Skeletal muscle tissue (tissue), 4 donors: ENCODE results near the gene CAMKMT. TPM values are rescaled to one million over a fixed set of nuclear protein-coding genes. Genes with fewer than 3 reads are reported as not detected.

Experiments
- H3K27ac ChIP-seq: one replicate; pipeline ENCODE4 v1.7.0; 2013; ENCODE audit warnings: mild to moderate bottlenecking, low read depth, low read length, inconsistent platforms
- H3K27me3 ChIP-seq, 3 donors: one replicate each; pipeline ENCODE4 v1.7.0; 2013; ENCODE audit warnings: low read length in 3 of 3; ENCODE audit not compliant: control insufficient read depth in 3 of 3, insufficient read depth in 3 of 3
- H3K36me3 ChIP-seq, 3 donors: one replicate each; pipeline ENCODE4 v1.7.0; 2013; ENCODE audit warnings: low read length in 3 of 3; ENCODE audit not compliant: control insufficient read depth in 3 of 3, insufficient read depth in 3 of 3
- H3K4me1 ChIP-seq, 3 donors: one replicate each; pipeline ENCODE4 v1.7.0; 2013; ENCODE audit warnings: low read length in 3 of 3, mild to moderate bottlenecking in 3 of 3; ENCODE audit not compliant: control insufficient read depth in 3 of 3, insufficient read depth in 3 of 3
- H3K4me3 ChIP-seq, 3 donors: one replicate each; pipeline ENCODE4 v1.7.0; 2013; ENCODE audit warnings: low read length in 3 of 3
- H3K9ac ChIP-seq, 3 donors: one replicate each; pipeline ENCODE4 v1.7.0; 2013; ENCODE audit warnings: low read length in 3 of 3, mild to moderate bottlenecking in 3 of 3, moderate library complexity in 2 of 3, low read depth in 1 of 3
- H3K9me3 ChIP-seq, 3 donors: one replicate each; pipeline ENCODE4 v1.7.0; 2013; ENCODE audit warnings: low read length in 3 of 3; ENCODE audit not compliant: control insufficient read depth in 3 of 3
- total RNA-seq: library from RNA; depleted of rRNA; stranded (reverse); fragments of >200 nt; gene quantifications from one replicate; pipeline ENCODE4 v1.2.3, GENCODE V29; 2014
- donor health status: Osteomylitis.

Gene CAMKMT
- total RNA-seq, 1 donor from 2014 or later = 5.2 TPM

DNA sequence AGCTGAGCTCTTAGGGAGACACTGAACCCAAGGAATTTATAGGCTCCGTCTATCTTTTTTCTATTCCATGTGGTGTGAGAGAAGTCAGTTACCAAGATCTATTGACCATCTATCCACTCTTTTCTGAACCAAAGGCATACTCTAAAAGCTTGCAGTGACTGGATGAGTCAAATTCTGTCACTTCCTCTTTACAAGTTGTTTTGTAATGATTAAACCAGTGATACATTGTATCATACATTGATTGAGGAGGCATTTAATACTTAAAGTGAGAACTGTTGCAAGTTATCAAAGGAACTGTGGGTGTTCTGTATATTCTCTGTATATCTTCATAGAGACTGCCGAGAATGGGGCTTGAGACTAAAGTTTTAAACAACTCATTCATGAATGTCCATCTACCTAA lies 188.8 kb downstream of the CAMKMT start:
- H3K9me3 ChIP-seq = no peaks in the 10 kb centered on the region
- H3K4me1 ChIP-seq = peaks cover 0 to 13% (median 3%) of the 10 kb centered on the region in 3 donors
- no peak overlapping the region for H3K9ac ChIP-seq
- H3K27me3 ChIP-seq = no peaks in the 10 kb centered on the region
- no peaks in the 10 kb centered on the region for H3K36me3 ChIP-seq
- no peak overlapping the region for H3K4me3 ChIP-seq
- no peak overlapping the region for H3K27ac ChIP-seq

GRCh38 chr2:44551497-44551896 lies 189.8 kb downstream of the CAMKMT start:
- Histone ChIP-seq H3K27me3 (no peaks in the 10 kb centered on the region), H3K9me3 (no peaks in the 10 kb centered on the region), H3K27ac (no peak overlapping the region), H3K4me3 (no peak overlapping the region), H3K4me1 (peaks cover 0 to 8% (median 1%) of the 10 kb centered on the region in 3 donors), H3K9ac (no peak overlapping the region), H3K36me3 (no peaks in the 10 kb centered on the region)

GRCh38 chr2:44553456-44553855 lies 191.7 kb downstream of the CAMKMT start:
- no peaks in the 10 kb centered on the region for H3K27me3 ChIP-seq
- H3K27ac ChIP-seq = no peak overlapping the region
- H3K9me3 ChIP-seq = no peaks in the 10 kb centered on the region
- H3K36me3 ChIP-seq = peaks cover 0 to 2% (median 0%) of the 10 kb centered on the region in 3 donors
- no peak overlapping the region for H3K9ac ChIP-seq
- peaks cover 0 to 7% (median 0%) of the 10 kb centered on the region in 3 donors for H3K4me1 ChIP-seq
- no peak overlapping the region for H3K4me3 ChIP-seq

DNA sequence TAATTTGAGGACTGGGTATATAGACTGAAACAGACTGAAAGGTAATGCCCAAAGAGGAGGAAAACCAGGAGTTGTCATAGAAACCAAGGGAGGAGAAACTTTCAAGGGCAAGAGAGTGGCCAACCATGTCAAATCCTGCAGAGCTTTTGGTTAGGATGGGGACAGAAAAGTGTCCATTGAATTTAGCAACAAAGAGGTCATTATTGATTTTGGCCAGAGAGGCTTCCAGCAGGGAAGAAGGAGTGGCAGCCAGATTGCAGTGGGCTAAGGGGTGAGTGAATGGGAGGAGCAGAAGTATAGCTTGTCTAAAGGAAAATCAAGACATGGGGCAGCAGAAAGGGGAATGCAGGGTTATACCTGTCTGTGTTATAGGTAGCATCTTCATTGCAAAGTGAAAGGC lies 194.0 kb downstream of the CAMKMT start:
- Histone ChIP-seq H3K4me1 (peaks cover 0 to 7% (median 0%) of the 10 kb centered on the region in 3 donors), H3K4me3 (no peak overlapping the region), H3K27me3 (no peaks in the 10 kb centered on the region), H3K9me3 (no peaks in the 10 kb centered on the region), H3K9ac (no peak overlapping the region), H3K36me3 (peaks cover 0 to 2% (median 0%) of the 10 kb centered on the region in 3 donors), H3K27ac (no peak overlapping the region)

GRCh38 chr2:44559108-44559507 lies 197.4 kb downstream of the CAMKMT start:
- peaks cover 0 to 2% (median 0%) of the 10 kb centered on the region in 3 donors for H3K36me3 ChIP-seq
- no peaks in the 10 kb centered on the region for H3K27me3 ChIP-seq
- H3K27ac ChIP-seq = no peak overlapping the region
- H3K9ac ChIP-seq = no peak overlapping the region
- H3K4me3 ChIP-seq = no peak overlapping the region
- no peaks in the 10 kb centered on the region for H3K4me1 ChIP-seq
- H3K9me3 ChIP-seq = no peaks in the 10 kb centered on the region

DNA sequence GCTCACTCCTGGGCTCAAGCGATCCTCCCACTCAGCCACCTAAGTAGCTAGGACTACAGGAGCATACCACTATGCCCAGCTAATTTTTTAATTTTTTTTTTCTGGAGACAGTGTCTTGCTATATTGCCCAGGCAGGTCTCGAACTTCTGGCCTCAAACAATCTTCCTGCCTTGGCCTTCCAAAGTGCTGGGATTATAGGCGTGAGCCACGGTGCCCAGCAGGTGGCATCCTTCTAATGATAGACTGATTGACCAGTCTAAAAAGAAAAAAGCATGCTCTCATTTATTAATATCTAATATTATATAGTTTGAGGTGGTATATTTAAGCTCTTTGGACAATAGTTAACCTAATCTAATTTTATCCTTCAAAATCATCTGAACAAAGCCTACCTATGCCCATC lies 198.6 kb downstream of the CAMKMT start:
- Histone ChIP-seq H3K36me3 (peaks cover 0 to 2% (median 0%) of the 10 kb centered on the region in 3 donors), H3K4me3 (no peak overlapping the region), H3K27ac (no peak overlapping the region), H3K4me1 (no peaks in the 10 kb centered on the region), H3K9me3 (no peaks in the 10 kb centered on the region), H3K9ac (no peak overlapping the region), H3K27me3 (no peaks in the 10 kb centered on the region)

DNA sequence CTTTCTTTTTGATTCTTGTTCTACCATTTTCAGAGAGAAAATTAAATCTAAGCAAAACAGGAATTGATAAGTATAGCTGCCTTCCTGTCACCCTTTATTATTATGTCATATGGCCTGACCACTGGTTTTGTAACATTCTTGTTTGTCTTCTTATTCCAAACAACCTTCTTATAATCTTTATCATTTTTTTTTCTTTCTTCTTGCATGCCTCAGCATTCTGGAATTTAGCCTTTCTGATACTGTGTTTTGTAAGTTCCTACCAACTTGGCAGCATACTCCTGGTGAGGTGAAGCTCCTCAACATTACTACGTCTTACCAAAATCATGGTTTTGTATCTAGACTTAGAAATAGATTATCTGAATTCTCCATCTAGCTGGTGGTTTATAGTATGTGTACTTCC lies 199.2 kb downstream of the CAMKMT start:
- Histone ChIP-seq H3K9ac (no peak overlapping the region), H3K36me3 (peaks cover 0 to 2% (median 0%) of the 10 kb centered on the region in 3 donors), H3K4me3 (no peak overlapping the region), H3K27me3 (no peaks in the 10 kb centered on the region), H3K4me1 (no peaks in the 10 kb centered on the region), H3K27ac (no peak overlapping the region), H3K9me3 (no peaks in the 10 kb centered on the region)

DNA sequence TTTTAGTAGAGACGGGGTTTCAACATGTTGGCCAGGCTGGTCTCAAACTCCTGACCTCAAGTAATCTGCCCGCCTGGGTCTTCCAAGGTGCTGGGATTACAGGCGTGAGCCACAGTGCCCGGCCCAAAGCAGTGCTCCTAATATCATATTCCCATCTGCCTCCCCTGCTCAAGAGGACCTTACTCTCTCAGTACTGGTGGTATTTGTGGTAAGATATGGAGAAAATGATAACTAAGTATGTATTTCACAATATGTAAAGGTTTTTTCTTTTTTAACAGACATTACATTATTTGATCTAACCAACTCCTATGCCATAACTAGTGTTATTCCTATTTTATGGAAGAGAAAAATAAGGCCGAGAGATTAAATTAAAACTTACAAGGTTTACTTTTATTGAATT lies 201.0 kb downstream of the CAMKMT start:
- Histone ChIP-seq H3K9me3 (no peaks in the 10 kb centered on the region), H3K27ac (no peak overlapping the region), H3K4me1 (no peaks in the 10 kb centered on the region), H3K36me3 (peaks cover 0 to 2% (median 0%) of the 10 kb centered on the region in 3 donors), H3K9ac (no peak overlapping the region), H3K4me3 (no peak overlapping the region), H3K27me3 (no peaks in the 10 kb centered on the region)

- no peak overlapping the region for H3K4me3 ChIP-seq
- H3K9ac ChIP-seq = no peak overlapping the region
- no peak overlapping the region for H3K27ac ChIP-seq
- H3K9me3 ChIP-seq = no peaks in the 10 kb centered on the region
- H3K36me3 ChIP-seq = no peaks in the 10 kb centered on the region
- H3K27me3 ChIP-seq = no peaks in the 10 kb centered on the region
- no peaks in the 10 kb centered on the region for H3K4me1 ChIP-seq
These were observed 203.0 kb downstream of the CAMKMT start for GRCh38 chr2:44564752-44565151.

GRCh38 chr2:44566059-44566458 lies 204.3 kb downstream of the CAMKMT start:
- H3K27me3 ChIP-seq = no peaks in the 10 kb centered on the region
- no peaks in the 10 kb centered on the region for H3K36me3 ChIP-seq
- H3K9ac ChIP-seq = no peak overlapping the region
- H3K4me3 ChIP-seq = no peak overlapping the region
- H3K27ac ChIP-seq = no peak overlapping the region
- no peaks in the 10 kb centered on the region for H3K4me1 ChIP-seq
- H3K9me3 ChIP-seq = no peaks in the 10 kb centered on the region

DNA sequence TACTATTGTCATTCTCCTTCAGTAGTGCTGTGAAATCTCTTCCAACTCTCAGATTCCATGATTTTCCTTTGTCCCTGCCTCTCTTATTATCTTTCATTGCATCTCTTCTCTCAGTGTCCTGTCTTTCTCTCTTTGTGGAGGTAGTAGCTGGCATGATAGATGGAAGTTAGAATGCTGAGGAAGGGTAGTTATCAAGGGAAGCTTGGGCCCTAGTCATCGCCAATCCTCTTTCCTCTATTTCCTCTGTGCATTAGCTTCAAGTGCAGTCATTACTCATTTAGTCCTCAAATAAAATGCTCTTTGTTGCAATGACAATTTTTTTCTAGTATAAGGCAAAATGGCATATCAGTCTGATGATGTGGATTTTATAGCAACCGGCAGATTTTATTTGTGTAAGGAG lies 207.7 kb downstream of the CAMKMT start:
- Histone ChIP-seq H3K27me3 (no peaks in the 10 kb centered on the region), H3K9ac (no peak overlapping the region), H3K4me1 (no peaks in the 10 kb centered on the region), H3K4me3 (no peak overlapping the region), H3K27ac (no peak overlapping the region), H3K36me3 (no peaks in the 10 kb centered on the region), H3K9me3 (no peaks in the 10 kb centered on the region)
